GM23338 (cell line): ENCODE data around the gene TGFBRAP1. TPM values are rescaled to one million over a fixed set of nuclear protein-coding genes. Genes with fewer than 3 reads are reported as not detected.

Experiments
- ATAC-seq: fragments of 200-7000 bp; cut with Tn5 transposase; 3 replicates; pipeline ENCODE4 v1.9.1; 2020
- DNase-seq: peaks from one replicate; pipeline ENCODE4 v3.0.0-alpha.2; 2015; ENCODE audit warnings: low spot score
- H2AFZ ChIP-seq: fragments of 200-600 bp; sonication (generic); 2 replicates; pipeline ENCODE4 v1.8.0; 2016; ENCODE audit warnings: antibody characterized with exemption, mild to moderate bottlenecking, moderate library complexity
- H3F3A ChIP-seq: fragments of 200-600 bp; sonication (generic); replicated peaks from 2 replicates; pipeline ENCODE4 v1.8.0; 2017; ENCODE audit warnings: antibody characterized with exemption, mixed run types, low read depth
- H3K27ac ChIP-seq: fragments of 200-600 bp; sonication (generic); 2 replicates; pipeline ENCODE4 v1.6.1; 2016; ENCODE audit warnings: low read depth
- H3K27me3 ChIP-seq: fragments of 200-600 bp; sonication (generic); 2 replicates; pipeline ENCODE4 v1.8.0; 2016; ENCODE audit warnings: mild to moderate bottlenecking, mixed run types, moderate library complexity; ENCODE audit not compliant: insufficient read depth
- H3K36me3 ChIP-seq: fragments of 200-600 bp; sonication (generic); 2 replicates; pipeline ENCODE4 v1.8.0; 2016; ENCODE audit warnings: mild to moderate bottlenecking; ENCODE audit not compliant: insufficient read depth
- H3K4me1 ChIP-seq: fragments of 200-600 bp; sonication (generic); 2 replicates; pipeline ENCODE4 v1.8.0; 2016; ENCODE audit warnings: mild to moderate bottlenecking, moderate library complexity; ENCODE audit not compliant: insufficient read depth
- H3K4me2 ChIP-seq: fragments of 200-600 bp; sonication (generic); 2 replicates; pipeline ENCODE4 v1.7.1; 2017; ENCODE audit warnings: mixed run types
- H3K4me3 ChIP-seq: fragments of 200-600 bp; sonication (generic); 2 replicates; pipeline ENCODE4 v1.6.1; 2016; ENCODE audit warnings: mixed run types
- H3K79me2 ChIP-seq: fragments of 200-600 bp; sonication (generic); replicated peaks from 2 replicates; pipeline ENCODE4 v1.8.0; 2017; ENCODE audit warnings: mild to moderate bottlenecking; ENCODE audit not compliant: insufficient read depth
- H3K9me2 ChIP-seq: fragments of 200-600 bp; sonication (generic); 2 replicates; pipeline ENCODE4 v1.8.0; 2017; ENCODE audit not compliant: insufficient read depth
- H4K20me1 ChIP-seq: fragments of 200-600 bp; sonication (generic); replicated peaks from 2 replicates; pipeline ENCODE4 v1.8.0; 2017; ENCODE audit warnings: mild to moderate bottlenecking; ENCODE audit not compliant: insufficient read depth
- H3K27ac Mint-ChIP-seq: 2 replicates; pipeline ENCODE4 v1.8.0; 2020; ENCODE audit warnings: inconsistent platforms, mild to moderate bottlenecking, moderate library complexity, mixed read lengths
- H3K27me3 Mint-ChIP-seq: 3 replicates; pipeline ENCODE4 v1.8.0; 2022; ENCODE audit warnings: low read depth, mild to moderate bottlenecking, moderate library complexity, mixed read lengths, inconsistent platforms; ENCODE audit not compliant: insufficient read depth, poor library complexity
- H3K36me3 Mint-ChIP-seq: 3 replicates; pipeline ENCODE4 v1.8.0; 2021; ENCODE audit warnings: low read depth, mild to moderate bottlenecking, inconsistent platforms, moderate library complexity, mixed read lengths
- H3K4me1 Mint-ChIP-seq: 3 replicates; pipeline ENCODE4 v1.8.0; 2020; ENCODE audit warnings: mild to moderate bottlenecking, inconsistent platforms, mixed read lengths
- H3K4me3 Mint-ChIP-seq: 3 replicates; pipeline ENCODE4 v1.8.0; 2021; ENCODE audit warnings: moderate library complexity, mild to moderate bottlenecking, inconsistent platforms, mixed read lengths
- H3K9me3 Mint-ChIP-seq: 3 replicates; pipeline ENCODE4 v1.8.0; 2020; ENCODE audit warnings: moderate library complexity, mild to moderate bottlenecking, inconsistent platforms, mixed read lengths
- CREB1 ChIP-seq: fragments of 250-450 bp; sonication (Bioruptor Pico); IDR thresholded peaks from 2 replicates; pipeline ENCODE4 v1.5.0; 2020; ENCODE audit warnings: low read depth, mild to moderate bottlenecking, moderate library complexity
- EZH2 ChIP-seq: fragments of 200-600 bp; sonication (generic); IDR thresholded peaks from one replicate; pipeline ENCODE4 v1.8.0; 2017; ENCODE audit warnings: antibody characterized with exemption, mild to moderate bottlenecking, low read depth; ENCODE audit not compliant: unreplicated experiment
- EZH2phosphoT487 ChIP-seq: fragments of 200-600 bp; sonication (generic); IDR thresholded peaks from one replicate; pipeline ENCODE4 v1.8.1; 2018; ENCODE audit warnings: antibody characterized with exemption; ENCODE audit not compliant: unreplicated experiment
- NANOG ChIP-seq: IDR thresholded peaks from 2 replicates; pipeline ENCODE4 v1.6.1; 2016; ENCODE audit warnings: antibody characterized with exemption, borderline replicate concordance
- POLR2AphosphoS5 ChIP-seq: IDR thresholded peaks from 2 replicates; pipeline ENCODE4 v1.6.1; 2016; ENCODE audit warnings: antibody characterized with exemption, low read depth
- STAT1 ChIP-seq: IDR thresholded peaks from one replicate; pipeline ENCODE4 v1.6.1; 2016; ENCODE audit warnings: antibody characterized with exemption; ENCODE audit not compliant: unreplicated experiment
- ZNF114 ChIP-seq: fragments of 250-450 bp; sonication (Bioruptor Pico); IDR thresholded peaks from 2 replicates; pipeline ENCODE4 v1.5.0; 2020; ENCODE audit warnings: mild to moderate bottlenecking, moderate library complexity
- ZNF331 ChIP-seq: fragments of 250-450 bp; sonication (Bioruptor Pico); IDR thresholded peaks from 2 replicates; pipeline ENCODE4 v1.5.0; 2020; ENCODE audit warnings: low read depth, mild to moderate bottlenecking, moderate library complexity
- polyA plus RNA-seq: library from polyadenylated mRNA; unstranded; fragments of >200 nt; fragmentation: Nextera tagmentation; extraction: Ambion mirVana; gene quantifications from 2 replicates; pipeline ENCODE4 v1.2.1, GENCODE V29; 2016
- total RNA-seq: library from RNA; depleted of rRNA; stranded (reverse); fragments of >200 nt; shearing (Covaris generic); gene quantifications from 2 replicates; pipeline ENCODE4 v1.2.3, GENCODE V29; 2014
- TF ChIP-seq, protein P1 (sequence below), 2 experiments: fragments of 200-600 bp in 1 of 2; sonication (generic) in 1 of 2; conservative IDR thresholded peaks; 2 replicates each; pipeline versions ENCODE4 v1.5.1 to v1.6.1; 2016 to 2017; ENCODE audit warnings: antibody characterized with exemption in 2 of 2, low read depth in 2 of 2, mild to moderate bottlenecking in 2 of 2, moderate library complexity in 1 of 2
- TF ChIP-seq, protein P2 (sequence below): fragments of 250-450 bp; sonication (Bioruptor Pico); IDR thresholded peaks from 2 replicates; pipeline ENCODE4 v1.5.0; 2020; ENCODE audit warnings: mild to moderate bottlenecking, moderate library complexity

The TGFBRAP1 gene
- total and polyA plus RNA-seq, 2 experiments from 2014 or later: 6.3 to 23.5 TPM

DNA sequence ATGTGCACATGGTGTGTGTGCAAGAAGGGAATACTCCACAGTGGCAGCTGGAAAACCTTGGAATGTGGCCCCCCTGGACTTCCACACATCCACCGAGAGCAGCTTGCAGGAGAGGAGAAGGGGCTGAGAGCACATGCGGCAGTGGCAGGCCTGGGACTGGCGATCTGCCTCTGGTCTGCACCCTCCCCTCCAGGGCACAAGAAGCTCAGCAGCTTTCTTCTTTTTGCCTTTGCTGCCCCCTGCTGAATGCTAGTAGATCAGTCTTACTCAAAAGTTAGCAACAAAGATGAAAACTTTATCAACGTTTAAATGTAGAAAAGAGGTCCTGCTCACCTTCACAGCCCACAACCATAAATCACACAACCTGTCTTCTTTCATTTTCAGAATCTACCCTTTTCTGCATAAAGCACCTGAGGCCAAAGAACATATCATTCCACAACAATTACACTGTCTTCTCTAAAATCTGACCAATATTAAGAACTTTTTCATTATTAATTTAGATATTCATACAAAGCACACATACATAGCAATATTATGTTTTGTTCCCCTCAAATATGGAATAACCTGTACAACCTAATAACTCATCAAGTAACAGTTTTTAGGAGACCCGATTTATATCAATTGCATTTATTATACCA is 34.6 kb downstream of the TGFBRAP1 start:
- no peaks in the 10 kb centered on the region for H3F3A ChIP-seq
- H3K27ac ChIP-seq: no peak overlapping the region
- no peak overlapping the region for H3K4me3 Mint-ChIP-seq
- H3K4me1 Mint-ChIP-seq: peaks cover 2% of the 10 kb centered on the region; the same call in 1 of the 3 replicates
- ATAC-seq (peak; percentile 95), DNase-seq (peak; percentile 90)
- no peak overlapping the region for H3K4me3 ChIP-seq
- peaks cover 48% of the 10 kb centered on the region for H3K36me3 Mint-ChIP-seq
- peaks cover 20% of the 10 kb centered on the region for H3K36me3 ChIP-seq
- no peak overlapping the region for H3K4me2 ChIP-seq
- no peaks in the 10 kb centered on the region for H3K9me2 ChIP-seq
- H2AFZ ChIP-seq: no peak overlapping the region
- H3K79me2 ChIP-seq: peaks cover 6% of the 10 kb centered on the region
- TF ChIP-seq EZH2phosphoT487 (no peak), POLR2AphosphoS5 (no peak), EZH2 (no peak)
- TF ChIP-seq, protein P1, sequence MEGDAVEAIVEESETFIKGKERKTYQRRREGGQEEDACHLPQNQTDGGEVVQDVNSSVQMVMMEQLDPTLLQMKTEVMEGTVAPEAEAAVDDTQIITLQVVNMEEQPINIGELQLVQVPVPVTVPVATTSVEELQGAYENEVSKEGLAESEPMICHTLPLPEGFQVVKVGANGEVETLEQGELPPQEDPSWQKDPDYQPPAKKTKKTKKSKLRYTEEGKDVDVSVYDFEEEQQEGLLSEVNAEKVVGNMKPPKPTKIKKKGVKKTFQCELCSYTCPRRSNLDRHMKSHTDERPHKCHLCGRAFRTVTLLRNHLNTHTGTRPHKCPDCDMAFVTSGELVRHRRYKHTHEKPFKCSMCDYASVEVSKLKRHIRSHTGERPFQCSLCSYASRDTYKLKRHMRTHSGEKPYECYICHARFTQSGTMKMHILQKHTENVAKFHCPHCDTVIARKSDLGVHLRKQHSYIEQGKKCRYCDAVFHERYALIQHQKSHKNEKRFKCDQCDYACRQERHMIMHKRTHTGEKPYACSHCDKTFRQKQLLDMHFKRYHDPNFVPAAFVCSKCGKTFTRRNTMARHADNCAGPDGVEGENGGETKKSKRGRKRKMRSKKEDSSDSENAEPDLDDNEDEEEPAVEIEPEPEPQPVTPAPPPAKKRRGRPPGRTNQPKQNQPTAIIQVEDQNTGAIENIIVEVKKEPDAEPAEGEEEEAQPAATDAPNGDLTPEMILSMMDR (conservative IDR thresholded peaks at IDR 0.05; ENCODE audit: low read depth in 2 of 2): peak; percentile 70 to 74
- H3K27me3 ChIP-seq: no peaks in the 10 kb centered on the region
- no peak overlapping the region for H3K27ac Mint-ChIP-seq
- H3K9me3 Mint-ChIP-seq: no peaks in the 10 kb centered on the region
- H4K20me1 ChIP-seq: peaks cover 9% of the 10 kb centered on the region; the same call in 1 of the 2 replicates
- H3K27me3 Mint-ChIP-seq: peaks cover 4% of the 10 kb centered on the region
- H3K4me1 ChIP-seq: no peaks in the 10 kb centered on the region

GRCh38 chr2:105294046-105294445 is 35.5 kb downstream of the TGFBRAP1 start:
- Histone ChIP-seq H3K79me2 (no peaks in the 10 kb centered on the region), H4K20me1 (peaks cover 9% of the 10 kb centered on the region; the same call in 1 of the 2 replicates), H3F3A (no peaks in the 10 kb centered on the region), H3K27me3 (no peaks in the 10 kb centered on the region), H3K4me2 (no peak overlapping the region), H2AFZ (no peak overlapping the region), H3K4me3 (no peak overlapping the region), H3K9me2 (no peaks in the 10 kb centered on the region), H3K36me3 (peaks cover 20% of the 10 kb centered on the region), H3K4me1 (no peaks in the 10 kb centered on the region), H3K27ac (no peak overlapping the region)
- no peaks in the 10 kb centered on the region for H3K9me3 Mint-ChIP-seq
- no peak overlapping the region for H3K27ac Mint-ChIP-seq
- ATAC-seq: no peak
- peaks cover 48% of the 10 kb centered on the region for H3K36me3 Mint-ChIP-seq
- DNase-seq: no peak
- H3K4me3 Mint-ChIP-seq: no peak overlapping the region
- H3K27me3 Mint-ChIP-seq: peaks cover 4% of the 10 kb centered on the region
- H3K4me1 Mint-ChIP-seq: peaks cover 2% of the 10 kb centered on the region; the same call in 1 of the 3 replicates
- TF ChIP-seq NANOG: no peak
- TF ChIP-seq, protein P1 (conservative IDR thresholded peaks at IDR 0.05; ENCODE audit: low read depth in 2 of 2): no peak
- TF ChIP-seq, protein P2, sequence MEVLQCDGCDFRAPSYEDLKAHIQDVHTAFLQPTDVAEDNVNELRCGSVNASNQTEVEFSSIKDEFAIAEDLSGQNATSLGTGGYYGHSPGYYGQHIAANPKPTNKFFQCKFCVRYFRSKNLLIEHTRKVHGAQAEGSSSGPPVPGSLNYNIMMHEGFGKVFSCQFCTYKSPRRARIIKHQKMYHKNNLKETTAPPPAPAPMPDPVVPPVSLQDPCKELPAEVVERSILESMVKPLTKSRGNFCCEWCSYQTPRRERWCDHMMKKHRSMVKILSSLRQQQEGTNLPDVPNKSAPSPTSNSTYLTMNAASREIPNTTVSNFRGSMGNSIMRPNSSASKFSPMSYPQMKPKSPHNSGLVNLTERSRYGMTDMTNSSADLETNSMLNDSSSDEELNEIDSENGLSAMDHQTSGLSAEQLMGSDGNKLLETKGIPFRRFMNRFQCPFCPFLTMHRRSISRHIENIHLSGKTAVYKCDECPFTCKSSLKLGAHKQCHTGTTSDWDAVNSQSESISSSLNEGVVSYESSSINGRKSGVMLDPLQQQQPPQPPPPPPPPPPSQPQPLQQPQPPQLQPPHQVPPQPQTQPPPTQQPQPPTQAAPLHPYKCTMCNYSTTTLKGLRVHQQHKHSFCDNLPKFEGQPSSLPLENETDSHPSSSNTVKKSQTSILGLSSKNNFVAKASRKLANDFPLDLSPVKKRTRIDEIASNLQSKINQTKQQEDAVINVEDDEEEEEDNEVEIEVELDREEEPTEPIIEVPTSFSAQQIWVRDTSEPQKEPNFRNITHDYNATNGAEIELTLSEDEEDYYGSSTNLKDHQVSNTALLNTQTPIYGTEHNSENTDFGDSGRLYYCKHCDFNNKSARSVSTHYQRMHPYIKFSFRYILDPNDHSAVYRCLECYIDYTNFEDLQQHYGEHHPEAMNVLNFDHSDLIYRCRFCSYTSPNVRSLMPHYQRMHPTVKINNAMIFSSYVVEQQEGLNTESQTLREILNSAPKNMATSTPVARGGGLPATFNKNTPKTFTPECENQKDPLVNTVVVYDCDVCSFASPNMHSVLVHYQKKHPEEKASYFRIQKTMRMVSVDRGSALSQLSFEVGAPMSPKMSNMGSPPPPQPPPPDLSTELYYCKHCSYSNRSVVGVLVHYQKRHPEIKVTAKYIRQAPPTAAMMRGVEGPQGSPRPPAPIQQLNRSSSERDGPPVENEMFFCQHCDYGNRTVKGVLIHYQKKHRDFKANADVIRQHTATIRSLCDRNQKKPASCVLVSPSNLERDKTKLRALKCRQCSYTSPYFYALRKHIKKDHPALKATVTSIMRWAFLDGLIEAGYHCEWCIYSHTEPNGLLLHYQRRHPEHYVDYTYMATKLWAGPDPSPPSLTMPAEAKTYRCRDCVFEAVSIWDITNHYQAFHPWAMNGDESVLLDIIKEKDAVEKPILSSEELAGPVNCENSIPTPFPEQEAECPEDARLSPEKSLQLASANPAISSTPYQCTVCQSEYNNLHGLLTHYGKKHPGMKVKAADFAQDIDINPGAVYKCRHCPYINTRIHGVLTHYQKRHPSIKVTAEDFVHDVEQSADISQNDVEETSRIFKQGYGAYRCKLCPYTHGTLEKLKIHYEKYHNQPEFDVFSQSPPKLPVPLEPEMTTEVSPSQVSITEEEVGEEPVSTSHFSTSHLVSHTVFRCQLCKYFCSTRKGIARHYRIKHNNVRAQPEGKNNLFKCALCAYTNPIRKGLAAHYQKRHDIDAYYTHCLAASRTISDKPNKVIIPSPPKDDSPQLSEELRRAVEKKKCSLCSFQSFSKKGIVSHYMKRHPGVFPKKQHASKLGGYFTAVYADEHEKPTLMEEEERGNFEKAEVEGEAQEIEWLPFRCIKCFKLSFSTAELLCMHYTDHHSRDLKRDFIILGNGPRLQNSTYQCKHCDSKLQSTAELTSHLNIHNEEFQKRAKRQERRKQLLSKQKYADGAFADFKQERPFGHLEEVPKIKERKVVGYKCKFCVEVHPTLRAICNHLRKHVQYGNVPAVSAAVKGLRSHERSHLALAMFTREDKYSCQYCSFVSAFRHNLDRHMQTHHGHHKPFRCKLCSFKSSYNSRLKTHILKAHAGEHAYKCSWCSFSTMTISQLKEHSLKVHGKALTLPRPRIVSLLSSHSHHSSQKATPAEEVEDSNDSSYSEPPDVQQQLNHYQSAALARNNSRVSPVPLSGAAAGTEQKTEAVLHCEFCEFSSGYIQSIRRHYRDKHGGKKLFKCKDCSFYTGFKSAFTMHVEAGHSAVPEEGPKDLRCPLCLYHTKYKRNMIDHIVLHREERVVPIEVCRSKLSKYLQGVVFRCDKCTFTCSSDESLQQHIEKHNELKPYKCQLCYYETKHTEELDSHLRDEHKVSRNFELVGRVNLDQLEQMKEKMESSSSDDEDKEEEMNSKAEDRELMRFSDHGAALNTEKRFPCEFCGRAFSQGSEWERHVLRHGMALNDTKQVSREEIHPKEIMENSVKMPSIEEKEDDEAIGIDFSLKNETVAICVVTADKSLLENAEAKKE (CRISPR knock-in tag): no peak
- TF ChIP-seq ZNF331: no peak
- no peak for TF ChIP-seq ZNF114 (CRISPR knock-in tag)
- TF ChIP-seq STAT1: no peak
- TF ChIP-seq CREB1 (CRISPR knock-in tag): no peak
